ENCODE data around the gene RAB31. TPM values are rescaled to one million over a fixed set of nuclear protein-coding genes. Genes with fewer than 3 reads are reported as not detected.

Gene RAB31
- total RNA-seq, 2 donors from 2014 or later: 1.7 to 6.9 TPM

DNA sequence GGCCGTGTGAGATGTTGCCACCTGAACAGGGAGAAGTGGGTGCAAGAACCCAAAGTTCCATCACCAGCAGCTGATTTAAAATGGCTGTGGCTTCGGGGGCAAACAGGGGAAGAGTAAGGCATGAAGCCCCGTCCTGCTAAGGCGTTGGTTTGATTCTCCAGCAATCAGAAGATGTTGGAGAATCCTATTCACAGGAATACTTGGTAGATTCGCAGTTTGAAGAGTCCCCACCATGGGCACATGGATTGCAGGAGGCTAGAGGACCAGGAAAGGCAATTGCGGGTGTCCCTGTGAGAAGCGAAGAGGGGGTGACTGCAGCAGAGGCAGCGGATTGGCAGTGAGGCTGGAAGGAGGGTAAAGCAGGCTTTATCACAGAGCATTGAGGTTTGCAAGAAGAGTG lies 131.1 kb downstream of the RAB31 start:
- no peaks in the 10 kb centered on the region for H3K4me1 Mint-ChIP-seq (ENCODE audit: low read depth in 2 of 2)
- ATAC-seq (no peak), DNase-seq (ENCODE audit: low spot score) (no peak)
- peaks cover 16 to 41% of the 10 kb centered on the region in 2 donors for H3K27me3 Mint-ChIP-seq
- no peak overlapping the region for H3K4me3 Mint-ChIP-seq
- H3K27ac Mint-ChIP-seq: no peak overlapping the region
- no peaks in the 10 kb centered on the region for H3K9me3 Mint-ChIP-seq
- no peaks in the 10 kb centered on the region for H3K36me3 Mint-ChIP-seq

DNA sequence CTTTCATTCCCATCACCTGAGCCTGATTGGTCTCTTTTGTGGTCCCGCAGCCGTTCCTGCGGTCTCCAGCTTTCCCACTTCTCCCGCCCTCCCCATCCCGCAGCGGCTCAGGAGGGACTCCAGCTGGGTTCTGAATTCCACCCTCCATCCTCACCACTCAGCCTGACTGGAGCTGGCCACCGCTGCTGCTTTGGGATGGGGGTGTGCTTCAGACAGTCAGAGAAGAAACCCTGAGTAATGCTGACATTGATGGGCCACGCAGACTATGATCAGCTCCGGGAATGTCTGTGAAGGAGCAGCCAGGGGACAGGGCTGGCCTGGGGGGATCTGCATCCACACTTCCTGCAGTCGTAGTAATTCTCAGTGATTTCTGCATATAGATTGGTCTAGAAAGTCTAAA lies 131.8 kb downstream of the RAB31 start:
- no peaks in the 10 kb centered on the region for H3K4me1 Mint-ChIP-seq (ENCODE audit: low read depth in 2 of 2)
- H3K4me3 Mint-ChIP-seq: no peak overlapping the region
- peaks cover 16 to 44% of the 10 kb centered on the region in 2 donors for H3K27me3 Mint-ChIP-seq
- H3K27ac Mint-ChIP-seq: no peak overlapping the region
- ATAC-seq (no peak), DNase-seq (ENCODE audit: low spot score) (no peak)
- H3K36me3 Mint-ChIP-seq: no peaks in the 10 kb centered on the region
- H3K9me3 Mint-ChIP-seq: no peaks in the 10 kb centered on the region

DNA sequence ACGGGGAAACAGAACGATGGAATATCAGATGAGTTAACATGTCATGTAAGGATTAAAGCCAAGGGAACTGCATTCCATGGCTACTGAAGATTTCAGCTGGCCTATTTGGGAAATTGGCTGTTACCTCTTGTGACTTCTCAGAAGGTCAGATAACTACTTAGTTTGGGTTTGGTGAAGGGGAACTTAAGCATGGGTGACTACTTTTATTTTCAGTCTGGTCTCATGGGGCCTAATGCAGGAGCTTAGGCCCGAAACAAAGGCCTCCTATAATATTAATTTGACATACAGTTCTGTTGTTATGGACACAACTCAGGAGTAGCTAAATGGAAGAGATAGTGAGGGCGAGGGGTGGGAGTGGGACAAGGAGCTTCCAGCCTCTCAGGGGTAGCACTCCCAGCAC lies 133.7 kb downstream of the RAB31 start:
- Mint-ChIP-seq H3K36me3 (no peaks in the 10 kb centered on the region), H3K9me3 (no peaks in the 10 kb centered on the region), H3K27me3 (peaks cover 12 to 36% of the 10 kb centered on the region in 2 donors), H3K4me1 (ENCODE audit: low read depth in 2 of 2) (no peaks in the 10 kb centered on the region), H3K4me3 (no peak overlapping the region), H3K27ac (no peak overlapping the region)
- ATAC-seq: no peak
- no peak for DNase-seq (ENCODE audit: low spot score)

DNA sequence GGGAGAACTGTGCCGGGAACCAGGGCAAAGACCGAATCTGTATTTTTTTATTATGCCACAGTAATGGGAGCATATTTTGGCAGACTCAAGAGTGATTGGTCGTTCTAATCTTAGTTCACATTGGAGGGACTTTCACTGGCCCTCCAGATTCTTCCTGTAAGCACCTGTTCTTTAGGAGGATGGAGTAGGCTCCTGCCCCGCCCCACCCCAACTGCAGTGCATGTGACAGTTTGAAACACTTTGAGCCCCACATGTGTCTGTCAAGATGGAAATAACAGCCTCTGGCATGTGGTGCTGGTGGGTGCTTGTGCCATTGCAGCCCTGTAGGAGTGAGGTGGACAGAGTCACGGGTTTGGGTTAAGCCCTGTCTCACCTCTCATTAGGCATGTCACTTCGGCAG lies 134.3 kb downstream of the RAB31 start:
- no peak overlapping the region for H3K27ac Mint-ChIP-seq
- H3K36me3 Mint-ChIP-seq: no peaks in the 10 kb centered on the region
- no peaks in the 10 kb centered on the region for H3K4me1 Mint-ChIP-seq (ENCODE audit: low read depth in 2 of 2)
- DNase-seq (ENCODE audit: low spot score): no peak
- H3K9me3 Mint-ChIP-seq: no peaks in the 10 kb centered on the region
- peaks cover 13 to 34% of the 10 kb centered on the region in 2 donors for H3K27me3 Mint-ChIP-seq
- no peak overlapping the region for H3K4me3 Mint-ChIP-seq
- ATAC-seq: no peak

DNA sequence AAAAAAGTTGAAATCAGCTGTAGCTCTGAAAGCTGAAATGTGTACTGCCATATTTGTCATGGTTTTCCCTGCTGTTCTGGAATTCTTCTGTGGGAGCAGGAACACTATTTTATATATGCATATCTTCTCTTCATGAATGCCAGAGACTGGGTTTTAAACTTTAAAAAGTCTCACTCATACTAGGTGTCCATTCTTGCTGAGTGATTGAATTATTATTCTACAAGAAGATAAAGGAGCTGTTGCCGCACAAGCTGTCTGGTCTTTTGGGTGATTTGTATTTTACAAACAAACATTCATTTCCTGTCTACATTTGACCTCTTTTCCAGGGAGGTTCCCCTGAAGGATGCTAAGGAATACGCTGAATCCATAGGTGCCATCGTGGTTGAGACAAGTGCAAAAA lies 137.2 kb downstream of the RAB31 start:
- Mint-ChIP-seq H3K9me3 (no peaks in the 10 kb centered on the region), H3K27ac (no peak overlapping the region), H3K4me1 (ENCODE audit: low read depth in 2 of 2) (peaks cover 2 to 5% of the 10 kb centered on the region in 2 donors), H3K36me3 (no peaks in the 10 kb centered on the region), H3K27me3 (peaks cover 17 to 36% of the 10 kb centered on the region in 2 donors), H3K4me3 (no peak overlapping the region)
- ATAC-seq (no peak), DNase-seq (ENCODE audit: low spot score) (no peak)

DNA sequence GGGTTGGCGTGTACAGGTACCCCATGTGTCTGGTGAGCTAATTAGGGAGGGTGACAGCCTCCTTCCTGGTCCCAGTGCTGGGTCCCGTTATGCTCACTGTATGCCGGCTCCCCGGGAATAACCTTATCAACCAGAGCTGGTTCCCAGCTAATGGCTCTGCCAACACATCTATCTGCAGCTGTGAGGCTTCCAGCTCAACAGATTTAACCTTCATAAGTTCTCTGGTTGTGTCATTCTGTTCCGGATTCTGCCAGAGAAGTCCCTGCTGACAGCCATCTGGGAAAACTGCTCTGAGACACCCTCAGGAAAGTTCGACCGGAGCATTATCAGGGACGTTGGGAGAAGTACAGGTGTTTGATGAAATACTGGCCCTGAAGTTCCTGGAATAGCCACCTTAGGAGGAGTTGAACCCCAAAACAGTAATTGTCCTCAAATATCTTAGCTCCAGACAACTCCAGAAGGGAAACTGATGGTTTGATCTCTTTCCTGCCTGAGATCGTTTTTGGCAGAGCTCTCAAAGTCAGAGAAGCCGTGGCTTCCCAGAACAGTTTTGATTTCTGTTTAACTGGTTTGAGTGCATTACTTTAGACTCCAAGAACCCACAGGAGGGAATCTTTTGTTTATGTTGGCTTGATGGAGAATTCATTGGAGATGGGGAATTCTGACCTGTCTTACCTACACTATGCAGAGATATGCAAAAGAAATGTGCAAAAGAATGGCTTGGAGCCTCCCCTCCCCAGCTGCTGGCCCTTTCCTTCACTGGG lies 138.2 kb downstream of the RAB31 start:
- Mint-ChIP-seq H3K36me3 (no peaks in the 10 kb centered on the region), H3K9me3 (no peaks in the 10 kb centered on the region), H3K4me1 (ENCODE audit: low read depth in 2 of 2) (peaks cover 2 to 5% of the 10 kb centered on the region in 2 donors), H3K4me3 (no peak overlapping the region), H3K27ac (no peak overlapping the region), H3K27me3 (peaks cover 17 to 36% of the 10 kb centered on the region in 2 donors)
- ATAC-seq (no peak), DNase-seq (ENCODE audit: low spot score) (no peak)

DNA sequence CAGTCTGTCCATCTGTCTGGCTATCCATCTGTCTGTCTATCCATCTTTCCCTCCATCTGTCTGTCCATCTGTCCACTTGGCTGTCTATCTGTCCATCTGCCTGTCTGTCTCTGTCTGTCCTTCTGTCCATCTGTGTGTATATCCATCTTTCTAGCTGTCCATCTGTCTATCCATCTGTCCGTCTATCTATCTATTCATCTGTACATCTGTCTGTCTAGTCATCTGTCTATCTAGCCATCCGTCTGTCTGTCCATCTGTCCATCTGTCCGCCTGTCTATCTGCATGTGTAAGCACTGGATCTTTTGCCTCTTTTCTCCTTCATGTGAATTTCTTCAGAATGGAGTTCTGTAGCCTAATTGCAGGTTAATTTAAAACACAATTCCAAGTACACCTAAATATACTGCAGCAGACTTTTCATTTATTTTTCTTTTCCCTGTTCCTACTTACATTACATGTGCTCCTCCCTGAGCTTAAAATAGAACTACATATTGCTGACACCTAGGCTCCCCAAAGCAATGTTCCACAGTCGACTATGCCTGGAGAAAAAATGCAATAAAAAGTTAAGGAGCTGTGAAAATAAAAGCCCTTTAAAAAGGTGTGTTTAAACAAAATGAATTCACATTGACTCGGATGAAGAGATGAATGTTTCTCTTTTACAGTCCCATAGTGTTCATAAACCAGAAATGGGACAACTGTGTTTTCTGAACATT lies 140.2 kb downstream of the RAB31 start:
- no peak overlapping the region for H3K4me3 Mint-ChIP-seq
- ATAC-seq: no peak
- H3K9me3 Mint-ChIP-seq: no peaks in the 10 kb centered on the region
- DNase-seq (ENCODE audit: low spot score): no peak
- no peaks in the 10 kb centered on the region for H3K36me3 Mint-ChIP-seq
- H3K27ac Mint-ChIP-seq: no peak overlapping the region
- peaks cover 17 to 36% of the 10 kb centered on the region in 2 donors for H3K27me3 Mint-ChIP-seq
- H3K4me1 Mint-ChIP-seq (ENCODE audit: low read depth in 2 of 2): peaks cover 2 to 5% of the 10 kb centered on the region in 2 donors

DNA sequence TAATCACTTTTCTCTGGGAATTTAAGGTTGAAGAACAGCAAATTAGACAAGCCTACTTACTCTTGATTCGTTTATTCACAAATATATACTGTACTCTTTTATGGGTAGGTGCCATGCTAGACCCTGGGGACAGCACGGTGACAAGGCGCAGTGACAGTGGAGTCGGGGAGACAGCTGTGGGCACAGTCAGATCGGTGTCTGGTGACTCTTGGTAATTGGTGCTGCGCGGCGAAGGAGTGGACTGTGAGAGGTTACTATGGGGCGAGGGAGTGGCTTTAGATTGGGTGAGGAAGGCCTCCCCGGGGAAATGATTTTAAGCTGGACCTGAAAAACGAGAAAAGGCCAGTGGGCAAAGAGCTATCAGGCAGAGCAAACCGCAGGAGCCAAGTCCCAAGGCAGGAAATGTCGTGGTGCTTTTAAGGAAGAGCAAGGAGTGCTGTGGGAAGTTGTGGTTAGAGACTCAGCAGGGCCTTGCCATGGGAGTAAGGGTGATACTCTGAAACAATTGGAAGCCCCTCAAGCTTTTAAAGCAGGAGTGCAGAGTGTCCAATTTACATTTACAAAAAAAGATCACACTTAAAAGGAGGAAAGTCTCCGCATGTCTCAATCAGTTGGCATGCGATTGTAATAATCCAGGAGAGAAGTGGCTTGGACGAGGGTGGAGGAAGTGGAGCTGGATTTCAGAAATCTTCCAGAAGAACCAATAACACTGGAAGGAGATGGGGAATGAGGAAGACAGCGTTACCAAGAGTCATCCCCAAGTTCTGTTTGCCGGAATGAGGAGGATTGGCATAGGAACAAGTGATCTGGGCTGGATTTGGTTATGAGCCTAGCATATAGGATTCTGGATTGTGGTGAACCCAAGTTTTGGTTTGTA lies 141.5 kb downstream of the RAB31 start:
- H3K4me3 Mint-ChIP-seq: no peak overlapping the region
- DNase-seq (ENCODE audit: low spot score) (no peak), ATAC-seq (no peak)
- no peaks in the 10 kb centered on the region for H3K36me3 Mint-ChIP-seq
- no peaks in the 10 kb centered on the region for H3K9me3 Mint-ChIP-seq
- H3K27ac Mint-ChIP-seq: no peak overlapping the region
- peaks cover 2 to 5% of the 10 kb centered on the region in 2 donors for H3K4me1 Mint-ChIP-seq (ENCODE audit: low read depth in 2 of 2)
- H3K27me3 Mint-ChIP-seq: peaks cover 20 to 36% of the 10 kb centered on the region in 2 donors

DNA sequence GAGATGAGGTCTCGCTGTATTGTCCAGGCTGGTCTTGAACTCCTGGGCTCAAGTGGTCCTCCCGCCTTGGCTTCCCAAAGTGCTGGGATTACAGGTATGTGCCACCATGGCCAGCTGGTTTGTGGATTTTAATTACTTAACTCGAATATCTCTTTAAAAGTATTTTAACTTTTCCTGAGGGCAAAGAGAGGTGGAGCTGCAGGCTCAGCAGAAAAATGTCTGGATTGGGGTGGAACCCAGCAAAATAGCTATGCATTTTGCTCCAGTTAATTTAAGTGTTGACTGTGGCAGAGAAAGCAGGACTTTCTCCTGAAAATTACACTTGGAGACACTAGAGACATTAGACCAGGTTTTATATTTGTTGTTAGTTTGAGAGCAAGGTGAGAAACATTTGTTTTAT lies 142.2 kb downstream of the RAB31 start:
- Mint-ChIP-seq H3K4me3 (no peak overlapping the region), H3K27ac (no peak overlapping the region), H3K36me3 (no peaks in the 10 kb centered on the region), H3K9me3 (no peaks in the 10 kb centered on the region), H3K4me1 (ENCODE audit: low read depth in 2 of 2) (peaks cover 2 to 5% of the 10 kb centered on the region in 2 donors), H3K27me3 (peaks cover 20 to 38% of the 10 kb centered on the region in 2 donors)
- DNase-seq (ENCODE audit: low spot score) (no peak), ATAC-seq (no peak)

DNA sequence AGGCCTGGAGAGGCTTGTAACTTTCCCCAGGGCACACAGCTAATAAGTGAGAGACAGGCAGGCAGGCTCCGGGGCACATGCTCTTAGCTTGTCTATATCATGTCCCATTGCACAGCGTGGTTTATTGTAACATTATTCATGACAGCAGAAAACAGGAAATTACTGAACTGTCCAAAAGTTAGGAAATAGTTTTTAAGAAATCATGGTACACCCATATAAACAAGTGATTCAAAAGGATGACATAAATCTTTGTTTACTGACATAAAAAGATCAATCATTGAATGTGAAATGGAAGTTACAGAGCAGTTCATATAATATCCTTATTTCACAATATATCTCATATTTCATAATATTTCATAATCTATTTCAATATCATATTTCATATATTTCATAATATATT lies 143.4 kb downstream of the RAB31 start:
- no peaks in the 10 kb centered on the region for H3K36me3 Mint-ChIP-seq
- DNase-seq (ENCODE audit: low spot score) (no peak), ATAC-seq (no peak)
- H3K27ac Mint-ChIP-seq: no peak overlapping the region
- H3K4me3 Mint-ChIP-seq: no peak overlapping the region
- no peaks in the 10 kb centered on the region for H3K9me3 Mint-ChIP-seq
- H3K27me3 Mint-ChIP-seq: peaks cover 23 to 48% of the 10 kb centered on the region in 2 donors
- H3K4me1 Mint-ChIP-seq (ENCODE audit: low read depth in 2 of 2): peaks cover 2 to 5% of the 10 kb centered on the region in 2 donors

DNA sequence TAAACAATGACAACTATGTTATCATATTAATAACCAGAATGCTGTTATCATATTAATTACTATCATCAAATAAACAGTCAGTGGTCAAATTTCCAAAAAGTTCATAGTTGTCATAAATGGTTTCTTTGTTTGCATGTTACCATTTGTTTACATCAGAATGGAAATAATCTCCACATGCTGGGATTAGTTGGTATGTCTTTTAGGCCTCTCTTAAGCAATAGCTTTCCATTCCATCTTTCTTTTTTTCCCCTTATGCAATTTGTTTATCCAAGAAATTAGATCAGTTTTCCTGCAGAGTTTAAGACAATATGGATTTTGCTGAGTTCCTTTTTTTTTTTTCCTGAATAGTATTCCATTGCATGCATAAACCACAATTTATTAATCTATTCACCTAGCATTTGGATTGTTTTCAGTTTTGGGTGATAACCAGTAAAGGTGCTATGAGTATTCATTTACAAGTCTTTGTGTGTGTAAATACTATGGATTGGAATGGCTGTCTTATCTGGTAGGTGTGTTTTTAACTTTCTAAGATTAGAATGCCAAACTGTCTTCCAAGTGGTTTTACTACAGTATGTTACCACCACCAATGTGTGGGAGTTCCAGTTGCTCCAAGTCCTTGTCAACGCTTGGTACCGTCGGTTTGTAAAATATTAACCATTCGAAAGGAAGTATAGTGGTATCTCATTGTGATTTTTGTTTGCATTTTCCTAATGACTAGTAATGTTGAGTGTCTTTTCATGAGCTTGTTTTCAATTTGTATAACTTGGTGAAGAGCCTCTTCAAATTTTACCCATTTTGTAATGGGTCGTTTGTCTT lies 144.4 kb downstream of the RAB31 start:
- no peak overlapping the region for H3K27ac Mint-ChIP-seq
- DNase-seq (ENCODE audit: low spot score) (no peak), ATAC-seq (no peak)
- H3K4me3 Mint-ChIP-seq: no peak overlapping the region
- no peaks in the 10 kb centered on the region for H3K36me3 Mint-ChIP-seq
- H3K27me3 Mint-ChIP-seq: peaks cover 19 to 42% of the 10 kb centered on the region in 2 donors
- peaks cover 2 to 5% of the 10 kb centered on the region in 2 donors for H3K4me1 Mint-ChIP-seq (ENCODE audit: low read depth in 2 of 2)
- H3K9me3 Mint-ChIP-seq: no peaks in the 10 kb centered on the region

DNA sequence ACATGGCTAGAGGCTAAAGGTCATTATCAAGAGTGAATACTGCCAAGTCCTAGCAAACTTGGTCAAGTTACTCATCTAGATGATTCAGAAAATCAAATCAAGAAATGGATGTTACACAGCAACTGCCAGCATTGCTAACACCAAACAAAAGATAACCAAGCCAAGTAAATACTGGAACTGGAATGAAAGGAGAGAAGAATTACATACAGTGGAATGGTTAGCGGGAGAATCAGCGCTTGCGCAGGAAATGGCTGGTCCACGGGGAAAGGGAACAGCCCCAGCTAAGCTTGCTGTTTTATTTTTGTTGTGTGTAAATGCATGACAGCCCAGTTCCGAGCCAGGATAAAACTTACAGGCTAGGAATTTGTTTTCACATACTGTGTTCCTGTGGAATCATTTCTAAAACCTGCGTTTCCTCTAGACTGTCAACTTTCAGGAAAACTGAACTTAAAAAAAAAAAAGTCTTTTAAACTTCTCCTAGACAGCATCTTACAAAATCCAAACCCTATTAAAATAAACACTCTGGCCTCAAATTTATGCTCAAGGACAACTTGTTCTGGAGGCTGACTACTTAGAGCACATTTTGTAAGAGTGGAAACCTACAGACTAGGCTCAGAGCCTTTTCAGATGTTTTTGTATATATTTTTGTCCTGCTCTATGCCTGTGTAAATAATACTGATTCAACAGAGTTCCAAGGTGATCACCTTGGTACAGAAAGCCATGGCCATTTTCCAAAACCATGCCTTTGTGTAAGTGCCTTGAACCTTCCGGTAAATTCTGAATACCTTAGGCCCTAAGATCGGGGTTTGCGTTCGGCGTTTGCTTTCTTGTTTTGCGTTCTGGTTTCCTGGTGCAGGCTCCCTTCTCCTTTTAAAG lies 146.9 kb downstream of the RAB31 start:
- Mint-ChIP-seq H3K27ac (no peak overlapping the region), H3K9me3 (no peaks in the 10 kb centered on the region), H3K27me3 (peaks cover 9 to 29% of the 10 kb centered on the region in 2 donors), H3K4me1 (ENCODE audit: low read depth in 2 of 2) (peaks cover 0 to 3% of the 10 kb centered on the region in 2 donors), H3K36me3 (no peaks in the 10 kb centered on the region), H3K4me3 (no peak overlapping the region)
- no peak for ATAC-seq
- DNase-seq (ENCODE audit: low spot score): no peak

Data from natural killer cell treated with Interleukin-12 subunit alpha and Interleukin-12 subunit beta and Interleukin-15 and Interleukin-18, amount 100 ng/mL, for 72 hours (primary cell).